Activated CD4-positive, alpha-beta T cell treated with anti-CD3 and anti-CD28 coated beads, Interleukin-2, amount 10 ng/mL, durations not matched to agents 24 days and 14 days (primary cell): ENCODE measurements around the gene ZNF224. TPM values are rescaled to one million over a fixed set of nuclear protein-coding genes. Genes with fewer than 3 reads are reported as not detected.

Source experiments
- DNase-seq: peaks from one replicate; pipeline ENCODE4 v3.0.0; 2022
- H3K27ac Mint-ChIP-seq: one replicate; pipeline ENCODE4 v1.8.0; 2022; ENCODE audit warnings: mild to moderate bottlenecking, mixed read lengths
- H3K27me3 Mint-ChIP-seq: one replicate; pipeline ENCODE4 v1.8.0; 2022; ENCODE audit warnings: mixed read lengths
- H3K36me3 Mint-ChIP-seq: one replicate; pipeline ENCODE4 v1.8.0; 2022; ENCODE audit warnings: low read depth, mild to moderate bottlenecking, mixed read lengths
- H3K4me1 Mint-ChIP-seq: one replicate; pipeline ENCODE4 v1.8.0; 2021; ENCODE audit warnings: mixed read lengths
- H3K4me3 Mint-ChIP-seq: one replicate; pipeline ENCODE4 v1.8.0; 2022; ENCODE audit warnings: mild to moderate bottlenecking, moderate library complexity, mixed read lengths
- H3K9me3 Mint-ChIP-seq: one replicate; pipeline ENCODE4 v1.8.0; 2021; ENCODE audit warnings: mixed read lengths
- intact Hi-C: fragments of 100-400 bp; cut with micrococcal nuclease; formaldehyde crosslinking; loops from one replicate; pipeline ENCODE4 v1.15.1; 2023
- total RNA-seq: library from RNA; stranded (reverse); gene quantifications from 2 replicates; pipeline ENCODE4 v1.2.3, GENCODE V29; 2022

ZNF224 gene
- 17.0 and 17.4 TPM in 2 replicates for total RNA-seq

- peak; percentile 94 for DNase-seq
- Mint-ChIP-seq H3K36me3 (peaks cover 29% of the 10 kb centered on the region), H3K4me1 (peaks cover 14% of the 10 kb centered on the region), H3K9me3 (peaks cover 16% of the 10 kb centered on the region), H3K27me3 (no peaks in the 10 kb centered on the region), H3K27ac (peak within 1 kb of the TSS; percentile 91), H3K4me3 (peak within 1 kb of the TSS; percentile 98)
- intact Hi-C loops, result loop anchor here (1.0 to 5.0 kb wide), 9 partner anchors 19 to 267 kb away; partner anchors contain the start of genes ZNF155, ZNF225, ZNF226 and ZNF227
These were observed at the start of gene ZNF224 for GRCh38 chr19:44093931-44094765. Gene ZNF224 (plus strand): TSS chr19:44094361. CDS start chr19:44097874, 3,513 bp downstream.

- peak; percentile 59 for DNase-seq
- H3K27ac Mint-ChIP-seq, result no peak overlapping the region
- peaks cover 60% of the 10 kb centered on the region for H3K9me3 Mint-ChIP-seq
- peaks cover 8% of the 10 kb centered on the region for H3K36me3 Mint-ChIP-seq
- intact Hi-C loops, result no loop called here
- peaks cover 3% of the 10 kb centered on the region for H3K4me1 Mint-ChIP-seq
- no peaks in the 10 kb centered on the region for H3K27me3 Mint-ChIP-seq
- H3K4me3 Mint-ChIP-seq, result peak overlapping the region; percentile 79
These were observed 43.2 kb upstream of the ZNF224 start for GRCh38 chr19:44050740-44051649.

GRCh38 chr19:44051650-44052402 is 42.3 kb upstream of the ZNF224 start, which contains the start of gene ZNF223:
Gene ZNF223 (plus strand): TSS chr19:44052036. CDS start chr19:44055177, 3,141 bp downstream.
- Mint-ChIP-seq H3K36me3 (peaks cover 8% of the 10 kb centered on the region), H3K4me3 (peak within 1 kb of the TSS; percentile 79), H3K27ac (no peak within 1 kb of the TSS), H3K27me3 (no peaks in the 10 kb centered on the region), H3K4me1 (peaks cover 3% of the 10 kb centered on the region), H3K9me3 (peaks cover 63% of the 10 kb centered on the region)
- intact Hi-C loops, result no loop called here
- DNase-seq, result peak; percentile 63

GRCh38 chr19:44055870-44056269 is 38.3 kb upstream of the ZNF224 start:
- peaks cover 3% of the 10 kb centered on the region for H3K4me1 Mint-ChIP-seq
- intact Hi-C loops, result no loop called here
- DNase-seq, result no peak
- no peak overlapping the region for H3K27ac Mint-ChIP-seq
- peaks cover 52% of the 10 kb centered on the region for H3K9me3 Mint-ChIP-seq
- H3K4me3 Mint-ChIP-seq, result no peak overlapping the region
- H3K27me3 Mint-ChIP-seq, result no peaks in the 10 kb centered on the region
- H3K36me3 Mint-ChIP-seq, result peaks cover 8% of the 10 kb centered on the region

- no peak overlapping the region for H3K27ac Mint-ChIP-seq
- H3K36me3 Mint-ChIP-seq, result peaks cover 5% of the 10 kb centered on the region
- H3K4me1 Mint-ChIP-seq, result no peaks in the 10 kb centered on the region
- H3K9me3 Mint-ChIP-seq, result peaks cover 35% of the 10 kb centered on the region
- intact Hi-C loops, result no loop called here
- H3K27me3 Mint-ChIP-seq, result no peaks in the 10 kb centered on the region
- DNase-seq, result no peak
- no peak overlapping the region for H3K4me3 Mint-ChIP-seq
These were observed 34.9 kb upstream of the ZNF224 start for GRCh38 chr19:44059229-44059628.

- peaks cover 23% of the 10 kb centered on the region for H3K9me3 Mint-ChIP-seq
- no peak overlapping the region for H3K27ac Mint-ChIP-seq
- no peak overlapping the region for H3K4me3 Mint-ChIP-seq
- intact Hi-C loops, result no loop called here
- no peaks in the 10 kb centered on the region for H3K27me3 Mint-ChIP-seq
- H3K36me3 Mint-ChIP-seq, result no peaks in the 10 kb centered on the region
- no peak for DNase-seq
- H3K4me1 Mint-ChIP-seq, result no peaks in the 10 kb centered on the region
These were observed 33.1 kb upstream of the ZNF224 start for GRCh38 chr19:44061038-44061437.

GRCh38 chr19:44066305-44066704 is 27.9 kb upstream of the ZNF224 start:
- H3K4me3 Mint-ChIP-seq, result no peak overlapping the region
- H3K9me3 Mint-ChIP-seq, result peaks cover 34% of the 10 kb centered on the region
- intact Hi-C loops, result no loop called here
- H3K4me1 Mint-ChIP-seq, result no peaks in the 10 kb centered on the region
- H3K27ac Mint-ChIP-seq, result no peak overlapping the region
- no peak for DNase-seq
- H3K36me3 Mint-ChIP-seq, result peaks cover 10% of the 10 kb centered on the region
- H3K27me3 Mint-ChIP-seq, result no peaks in the 10 kb centered on the region

- peaks cover 13% of the 10 kb centered on the region for H3K4me1 Mint-ChIP-seq
- no peak overlapping the region for H3K27ac Mint-ChIP-seq
- H3K9me3 Mint-ChIP-seq, result peaks cover 35% of the 10 kb centered on the region
- no peak overlapping the region for H3K4me3 Mint-ChIP-seq
- no peaks in the 10 kb centered on the region for H3K27me3 Mint-ChIP-seq
- DNase-seq, result no peak
- intact Hi-C loops, result no loop called here
- H3K36me3 Mint-ChIP-seq, result peaks cover 17% of the 10 kb centered on the region
These were observed 24.7 kb upstream of the ZNF224 start for GRCh38 chr19:44069415-44069814.

GRCh38 chr19:44071824-44072542 is 22.2 kb upstream of the ZNF224 start, which contains the start of gene ZNF284:
Gene ZNF284 (plus strand): TSS chr19:44072159. CDS start chr19:44076390, 4,231 bp downstream.
- Mint-ChIP-seq H3K27ac (peak within 1 kb of the TSS; percentile 73), H3K9me3 (peaks cover 29% of the 10 kb centered on the region), H3K4me1 (peaks cover 13% of the 10 kb centered on the region), H3K36me3 (peaks cover 16% of the 10 kb centered on the region), H3K4me3 (peak within 1 kb of the TSS; percentile 91), H3K27me3 (no peaks in the 10 kb centered on the region)
- intact Hi-C loops, result loop anchor here (1.0 to 2.0 kb wide), 5 partner anchors 22 to 141 kb away; partner anchors contain the start of genes ZNF224, ZNF225, ZNF227 and ZNF230
- peak; percentile 94 for DNase-seq

- Mint-ChIP-seq H3K4me3 (peak overlapping the region; percentile 91), H3K36me3 (peaks cover 15% of the 10 kb centered on the region), H3K27me3 (no peaks in the 10 kb centered on the region), H3K9me3 (peaks cover 26% of the 10 kb centered on the region), H3K27ac (peak overlapping the region; percentile 39), H3K4me1 (peaks cover 13% of the 10 kb centered on the region)
- no peak for DNase-seq
- intact Hi-C loops, result loop anchor here (1.0 to 2.0 kb wide), 5 partner anchors 22 to 140 kb away; partner anchors contain the start of genes ZNF224, ZNF225, ZNF227 and ZNF230
These were observed 21.4 kb upstream of the ZNF224 start for GRCh38 chr19:44072543-44073401.

GRCh38 chr19:44076325-44076724 is 17.8 kb upstream of the ZNF224 start:
- H3K9me3 Mint-ChIP-seq, result peaks cover 13% of the 10 kb centered on the region
- no peaks in the 10 kb centered on the region for H3K27me3 Mint-ChIP-seq
- H3K4me1 Mint-ChIP-seq, result peaks cover 13% of the 10 kb centered on the region
- H3K4me3 Mint-ChIP-seq, result no peak overlapping the region
- DNase-seq, result no peak
- no peak overlapping the region for H3K27ac Mint-ChIP-seq
- H3K36me3 Mint-ChIP-seq, result peaks cover 25% of the 10 kb centered on the region
- intact Hi-C loops, result no loop called here

GRCh38 chr19:44092108-44092507 is 2.1 kb upstream of the ZNF224 start:
- H3K27me3 Mint-ChIP-seq, result no peaks in the 10 kb centered on the region
- H3K36me3 Mint-ChIP-seq, result peaks cover 11% of the 10 kb centered on the region
- peaks cover 12% of the 10 kb centered on the region for H3K9me3 Mint-ChIP-seq
- peaks cover 11% of the 10 kb centered on the region for H3K4me1 Mint-ChIP-seq
- peak; percentile 51 for DNase-seq
- intact Hi-C loops, result loop anchor here (5.0 kb wide), 2 partner anchors 75 to 90 kb away; partner anchors contain the start of genes ZNF226 and ZNF230
- H3K27ac Mint-ChIP-seq, result no peak overlapping the region
- H3K4me3 Mint-ChIP-seq, result no peak overlapping the region
